ENCODE results near the gene NUDT15. TPM values are rescaled to one million over a fixed set of nuclear protein-coding genes. Genes with fewer than 3 reads are reported as not detected.

The NUDT15 gene
- total RNA-seq, 4 donors from 2014 or later, result 6.8 to 13.3 (median 10.5) TPM

DNA sequence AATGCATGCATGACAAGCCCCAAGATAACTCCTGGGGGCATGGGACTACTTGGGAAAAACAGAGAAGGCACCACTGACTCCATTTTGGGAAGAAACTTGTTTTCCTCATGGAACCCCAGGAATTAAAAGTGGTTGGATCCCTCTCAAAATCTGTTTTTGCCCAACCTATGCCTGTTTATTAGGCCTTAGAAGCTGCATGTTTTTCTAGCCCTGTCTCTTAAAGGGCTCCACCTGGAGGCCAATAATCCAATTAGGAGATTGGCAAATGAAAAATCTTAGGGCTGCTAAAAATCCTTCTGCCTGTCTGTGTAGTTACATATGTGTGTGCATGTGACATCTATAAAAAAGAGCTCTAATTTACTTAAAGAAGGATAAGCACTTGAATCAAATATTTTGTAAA lies 30.5 kb downstream of the NUDT15 start:
- H3K4me3 ChIP-seq (ENCODE audit: low read depth, poor library complexity, severe bottlenecking), result no peak overlapping the region
- DNase-seq (ENCODE audit: low spot score in 2 of 2), result no peak
- TF ChIP-seq, protein P1, sequence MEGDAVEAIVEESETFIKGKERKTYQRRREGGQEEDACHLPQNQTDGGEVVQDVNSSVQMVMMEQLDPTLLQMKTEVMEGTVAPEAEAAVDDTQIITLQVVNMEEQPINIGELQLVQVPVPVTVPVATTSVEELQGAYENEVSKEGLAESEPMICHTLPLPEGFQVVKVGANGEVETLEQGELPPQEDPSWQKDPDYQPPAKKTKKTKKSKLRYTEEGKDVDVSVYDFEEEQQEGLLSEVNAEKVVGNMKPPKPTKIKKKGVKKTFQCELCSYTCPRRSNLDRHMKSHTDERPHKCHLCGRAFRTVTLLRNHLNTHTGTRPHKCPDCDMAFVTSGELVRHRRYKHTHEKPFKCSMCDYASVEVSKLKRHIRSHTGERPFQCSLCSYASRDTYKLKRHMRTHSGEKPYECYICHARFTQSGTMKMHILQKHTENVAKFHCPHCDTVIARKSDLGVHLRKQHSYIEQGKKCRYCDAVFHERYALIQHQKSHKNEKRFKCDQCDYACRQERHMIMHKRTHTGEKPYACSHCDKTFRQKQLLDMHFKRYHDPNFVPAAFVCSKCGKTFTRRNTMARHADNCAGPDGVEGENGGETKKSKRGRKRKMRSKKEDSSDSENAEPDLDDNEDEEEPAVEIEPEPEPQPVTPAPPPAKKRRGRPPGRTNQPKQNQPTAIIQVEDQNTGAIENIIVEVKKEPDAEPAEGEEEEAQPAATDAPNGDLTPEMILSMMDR (IDR thresholded peaks at IDR 0.05), result no peak
- no peak for TF ChIP-seq POLR2A (IDR thresholded peaks at IDR 0.05)
- intact Hi-C loops (cut with DNase I; ENCODE audit: low total_unique reads), result no loop called here

DNA sequence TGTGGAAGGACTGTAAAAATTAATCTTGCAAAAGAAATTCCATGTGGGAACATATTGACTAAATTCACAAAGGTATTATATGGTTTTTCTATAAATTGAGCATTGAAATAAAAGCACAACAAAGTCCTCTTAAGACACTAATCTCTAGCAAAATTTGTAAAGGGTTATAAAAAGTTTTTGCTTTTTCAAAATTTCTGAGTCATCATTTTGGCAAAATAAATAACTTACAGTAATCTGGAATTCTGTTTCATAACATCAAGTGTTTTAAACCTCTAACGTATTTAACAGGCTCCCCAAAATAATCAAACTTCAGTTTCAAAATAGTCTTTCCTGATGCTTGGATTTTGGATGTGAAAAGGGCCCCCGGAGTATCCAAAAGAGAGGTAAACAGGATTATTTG lies 31.4 kb downstream of the NUDT15 start:
- DNase-seq (ENCODE audit: low spot score in 2 of 2), result no peak
- no peak overlapping the region for H3K4me3 ChIP-seq (ENCODE audit: low read depth, poor library complexity, severe bottlenecking)
- intact Hi-C loops (cut with DNase I; ENCODE audit: low total_unique reads), result no loop called here
- 98 to 99% methylated on average over 2 of the region's 2 CpGs for WGBS, 2 donors
- TF ChIP-seq, protein P1 (IDR thresholded peaks at IDR 0.05), result no peak
- no peak for TF ChIP-seq POLR2A (IDR thresholded peaks at IDR 0.05)

DNA sequence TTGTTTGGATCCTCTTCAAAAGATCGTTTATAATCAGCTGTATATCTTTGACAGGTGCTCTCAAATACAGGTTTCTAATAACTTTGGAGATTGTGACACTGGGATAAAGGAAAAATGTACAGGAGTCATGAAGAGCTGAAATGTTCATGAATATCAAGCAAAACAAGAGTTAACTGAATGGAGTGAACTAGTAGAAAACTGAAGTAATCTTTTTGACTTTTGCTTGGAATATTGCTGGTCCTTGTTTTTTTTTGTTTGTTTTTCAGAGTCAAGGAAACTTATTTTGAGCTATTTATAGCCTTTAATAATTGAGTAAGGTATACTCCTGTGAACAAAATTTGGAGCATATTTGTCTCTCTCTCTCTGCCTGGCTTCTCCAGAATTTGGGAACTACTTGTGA lies 32.0 kb downstream of the NUDT15 start:
- intact Hi-C loops (cut with DNase I; ENCODE audit: low total_unique reads), result no loop called here
- no peak for DNase-seq (ENCODE audit: low spot score in 2 of 2)
- 96 to 97% methylated on average over 1 of the region's 1 CpG for WGBS, 2 donors
- H3K4me3 ChIP-seq (ENCODE audit: low read depth, poor library complexity, severe bottlenecking), result no peak overlapping the region
- TF ChIP-seq, protein P1 (IDR thresholded peaks at IDR 0.05), result no peak

DNA sequence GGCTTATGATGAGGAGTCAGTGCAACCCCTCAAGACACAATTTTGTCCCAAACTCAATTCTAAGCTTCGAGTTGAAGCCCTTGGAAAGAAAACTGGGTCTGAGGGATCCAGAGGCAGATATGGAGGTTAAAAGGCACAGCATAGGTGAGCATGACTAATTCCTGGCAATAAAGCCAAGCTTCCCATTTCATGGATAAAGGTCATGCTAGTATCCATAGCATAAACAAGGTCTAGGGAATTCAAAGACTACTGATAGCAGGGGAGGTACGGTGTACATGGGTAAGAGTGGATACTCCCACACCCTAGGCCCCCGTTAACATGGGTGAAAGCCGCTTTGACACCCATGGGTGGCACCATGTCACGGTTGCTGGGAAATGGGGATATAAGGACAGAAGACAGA lies 33.4 kb downstream of the NUDT15 start:
- DNase-seq (ENCODE audit: low spot score in 2 of 2), result no peak
- WGBS, 2 donors, result 90 to 98% methylated on average over 5 of the region's 5 CpGs
- H3K4me3 ChIP-seq (ENCODE audit: low read depth, poor library complexity, severe bottlenecking), result no peak overlapping the region
- TF ChIP-seq, protein P1 (IDR thresholded peaks at IDR 0.05), result no peak
- TF ChIP-seq POLR2A (IDR thresholded peaks at IDR 0.05), result no peak
- intact Hi-C loops (cut with DNase I; ENCODE audit: low total_unique reads), result no loop called here

DNA sequence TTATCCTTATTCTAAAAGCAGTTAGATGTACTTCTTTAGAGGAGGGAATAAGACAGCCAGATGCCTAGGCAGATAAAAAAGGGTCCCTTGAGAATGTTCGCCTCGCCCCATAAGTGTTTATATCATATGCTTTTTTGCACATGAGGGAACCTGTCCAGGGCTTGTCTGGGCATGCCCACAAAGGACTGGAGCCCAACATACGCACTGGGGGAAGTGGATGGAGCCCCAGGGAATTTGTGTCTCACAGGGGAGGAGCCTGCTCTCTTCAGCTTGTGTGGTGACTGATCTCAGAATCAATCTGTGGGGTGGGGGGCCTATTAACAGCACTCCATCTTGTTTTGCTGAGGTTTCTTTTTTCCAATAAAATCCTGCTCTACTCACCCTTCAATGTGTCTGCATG lies 34.8 kb downstream of the NUDT15 start:
- TF ChIP-seq, protein P1 (IDR thresholded peaks at IDR 0.05), result no peak
- no peak for TF ChIP-seq POLR2A (IDR thresholded peaks at IDR 0.05)

DNA sequence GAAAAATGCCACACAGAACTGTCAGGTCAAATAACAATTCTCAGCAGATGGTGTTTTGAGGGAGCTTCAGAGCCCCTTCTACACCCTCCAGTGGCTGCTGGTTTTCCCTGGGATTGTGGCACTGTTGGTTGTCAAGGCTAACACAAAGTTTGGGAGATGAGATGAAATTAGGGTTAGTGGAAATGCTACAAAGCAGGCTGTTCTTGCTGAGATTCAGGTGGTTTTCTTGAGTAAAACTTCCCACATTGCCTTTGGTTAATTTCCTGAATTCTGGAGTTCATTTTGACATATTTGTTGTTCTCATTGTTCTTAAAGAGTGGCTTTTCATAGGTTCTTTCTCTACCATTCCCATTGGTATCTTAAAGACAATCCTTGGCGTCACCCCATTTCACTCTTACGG lies 35.3 kb downstream of the NUDT15 start:
- TF ChIP-seq, protein P1 (IDR thresholded peaks at IDR 0.05), result no peak
- TF ChIP-seq POLR2A (IDR thresholded peaks at IDR 0.05), result no peak
- intact Hi-C loops (cut with DNase I; ENCODE audit: low total_unique reads), result no loop called here
- H3K4me3 ChIP-seq (ENCODE audit: low read depth, poor library complexity, severe bottlenecking), result no peak overlapping the region
- WGBS, 2 donors, result 96 to 100% methylated on average over 2 of the region's 2 CpGs
- DNase-seq (ENCODE audit: low spot score in 2 of 2), result no peak

More for the DNA sequence above, 34.8 kb downstream of the NUDT15 start:
- 79 to 84% methylated on average over 3 of the region's 3 CpGs for WGBS, 2 donors
- DNase-seq (ENCODE audit: low spot score in 2 of 2), result no peak
- intact Hi-C loops (cut with DNase I; ENCODE audit: low total_unique reads), result no loop called here
- no peak overlapping the region for H3K4me3 ChIP-seq (ENCODE audit: low read depth, poor library complexity, severe bottlenecking)
